AG04450 (cell line): ENCODE measurements around the gene C3orf18. TPM values are rescaled to one million over a fixed set of nuclear protein-coding genes. Genes with fewer than 3 reads are reported as not detected.

Experiments used
- CTCF ChIA-PET: fragments of 300-600, 350-600 bp; formaldehyde crosslinking; extraction: SDS; loops from one replicate; lab custom pipeline; 2022; ENCODE audit warnings: antibody characterized with exemption, inconsistent platforms; lab: Charles Lee
- POLR2A ChIA-PET: fragments of 350-600 bp; formaldehyde crosslinking; extraction: SDS; loops from one replicate; lab custom pipeline; 2021; ENCODE audit warnings: antibody characterized with exemption, inconsistent platforms; lab: Yijun Ruan, JAX
- DNase-seq: peaks from one replicate; pipeline ENCODE4 v3.0.0-alpha.2; 2011; ENCODE audit warnings: low read depth, low spot score
- H3K27ac ChIP-seq: one replicate; pipeline ENCODE4 v1.5.1; 2012; ENCODE audit warnings: low read depth, low read length, control low read depth
- H3K27me3 ChIP-seq: one replicate; pipeline ENCODE4 v1.6.0; 2012; ENCODE audit warnings: low read length; ENCODE audit not compliant: control insufficient read depth, insufficient read depth
- H3K4me3 ChIP-seq: 2 replicates; pipeline ENCODE4 v1.5.1; 2011; ENCODE audit warnings: mild to moderate bottlenecking, low read depth, low read length, control low read depth
- H3K9me3 ChIP-seq: 2 replicates; pipeline ENCODE4 v1.5.1; 2012; ENCODE audit warnings: low read length; ENCODE audit not compliant: control insufficient read depth, insufficient read depth
- CTCF ChIP-seq: IDR thresholded peaks from 2 replicates; pipeline ENCODE4 v1.5.1; 2011; ENCODE audit warnings: low read depth, low read length, control low read depth, inconsistent platforms
- polyA plus RNA-seq: library from polyadenylated mRNA; depleted of rRNA; stranded (reverse); fragments of >200 nt; gene quantifications from 2 replicates; pipeline ENCODE4 v1.2.3, GENCODE V29; 2011

Gene C3orf18
- polyA plus RNA-seq, 1 experiment, result 10.0 TPM

GRCh38 chr3:50571486-50571885, 3.9 kb upstream of the C3orf18 start:
- Histone ChIP-seq H3K27ac (no peak overlapping the region), H3K9me3 (no peaks in the 10 kb centered on the region), H3K27me3 (no peaks in the 10 kb centered on the region), H3K4me3 (no peak overlapping the region)
- DNase-seq, result no peak
- ChIA-PET CTCF (interaction anchor here (1.0 to 14.4 kb wide), 9 partner anchors 10 to 51 kb away, joined by 3 to 436 read pairs (median 6); partner anchors contain the start of genes CISH and MAPKAPK3), POLR2A (interaction anchor here (4.1 kb wide), 1 partner anchor 30 kb away, joined by 38 read pairs; no protein-coding TSS in a partner anchor)
- TF ChIP-seq CTCF, result no peak

GRCh38 chr3:50570508-50571279, 3.1 kb upstream of the C3orf18 start:
- Histone ChIP-seq H3K4me3 (peak overlapping the region; percentile 99), H3K9me3 (no peaks in the 10 kb centered on the region), H3K27ac (no peak overlapping the region), H3K27me3 (no peaks in the 10 kb centered on the region)
- POLR2A ChIA-PET, result interaction anchor here (0.6 to 4.1 kb wide), 5 partner anchors 8 to 1053 kb away, joined by 4 to 48 read pairs (median 11); partner anchors contain the start of gene CISH
- no peak for TF ChIP-seq CTCF
- CTCF ChIA-PET, result interaction anchor here (0.6 to 14.4 kb wide), 9 partner anchors 8 to 875 kb away, joined by 4 to 436 read pairs (median 6); partner anchors contain the start of genes CISH and MAPKAPK3
- DNase-seq, result no peak

GRCh38 chr3:50568947-50569749, 1.6 kb upstream of the C3orf18 start, which contains the start of gene HEMK1:
HEMK1 (plus strand) TSS chr3:50569522; CDS start chr3:50571105, 1,583 bp downstream.
- Histone ChIP-seq H3K4me3 (peak within 1 kb of the TSS; percentile 99), H3K27me3 (no peaks in the 10 kb centered on the region), H3K9me3 (no peaks in the 10 kb centered on the region), H3K27ac (peak within 1 kb of the TSS; percentile 81)
- POLR2A ChIA-PET, result interaction anchor here (0.5 to 4.1 kb wide), 14 partner anchors 8 to 1418 kb away, joined by 3 to 48 read pairs (median 4); partner anchors contain the start of genes CISH, CYB561D2, MANF and MAPKAPK3
- no peak for TF ChIP-seq CTCF
- DNase-seq, result peak; percentile 83
- CTCF ChIA-PET, result interaction anchor here (0.7 to 14.4 kb wide), 3 partner anchors 33 to 222 kb away, joined by 4 to 436 read pairs (median 6); partner anchors contain the start of genes CISH and MAPKAPK3

- no peak for DNase-seq
- no peaks in the 10 kb centered on the region for H3K27me3 ChIP-seq
- ChIA-PET CTCF (interaction anchor here (0.6 to 14.4 kb wide), 4 partner anchors 17 to 49 kb away, joined by 4 to 436 read pairs (median 12); partner anchors contain the start of genes CISH and MAPKAPK3), POLR2A (interaction anchor here (0.5 to 1.6 kb wide), 6 partner anchors 8 to 933 kb away, joined by 3 to 5 read pairs (median 4); partner anchors contain the start of genes CISH and DCAF1)
- H3K27ac ChIP-seq, result no peak overlapping the region
- no peak for TF ChIP-seq CTCF
- no peaks in the 10 kb centered on the region for H3K9me3 ChIP-seq
- H3K4me3 ChIP-seq, result peak overlapping the region; percentile 62
Observed at GRCh38 chr3:50567011-50567385, 549 bp downstream of the C3orf18 start.
